Right renal cortex interstitium (tissue), 3 donors: ENCODE data around the gene POLR3GL. TPM values are rescaled to one million over a fixed set of nuclear protein-coding genes. Genes with fewer than 3 reads are reported as not detected.
"Not testable (repeated sequence)": the region's sequence is repeated elsewhere in the genome, so short reads cannot be mapped to it uniquely, and the experiment has no call there.

Source experiments
- DNase-seq, 3 donors: peaks; one replicate each; pipeline ENCODE4 v3.0.0-alpha.2; 2013; ENCODE audit warnings: low read depth in 3 of 3, low spot score in 2 of 3
- polyA plus RNA-seq, 3 donors: library from polyadenylated mRNA; unstranded; fragments of 120-200 nt; gene quantifications; one replicate each; pipeline ENCODE4 v1.2.1, GENCODE V29; 2013; ENCODE audit not compliant: insufficient read length in 3 of 3

Gene POLR3GL
- polyA plus RNA-seq: 10 to 100 TPM; 37.0 to 43.4 (median 39.5) TPM

GRCh38 chr1:145964328-145965118 is at the start of gene POLR3GL, which contains the start of gene ANKRD34A:
POLR3GL (plus strand) TSS chr1:145964690; CDS start chr1:145974866, 10,176 bp downstream.
ANKRD34A (minus strand) TSS chr1:145964575; CDS start chr1:145961759, 2,816 bp downstream.
- DNase-seq: peak; percentile 87 to 94 (median 92)

GRCh38 chr1:145916745-145917144 is 47.7 kb upstream of the POLR3GL start:
- no peak for DNase-seq

GRCh38 chr1:145917595-145917994 is 46.9 kb upstream of the POLR3GL start:
- DNase-seq: no peak

GRCh38 chr1:145918144-145918991 is 46.1 kb upstream of the POLR3GL start, which contains the start of gene PEX11B:
PEX11B (minus strand) TSS chr1:145918717; CDS start chr1:145918688, 29 bp downstream.
- DNase-seq: peak; percentile 87 to 93 (median 89)

GRCh38 chr1:145918992-145919939 is 45.2 kb upstream of the POLR3GL start:
- no peak for DNase-seq

GRCh38 chr1:145920297-145920696 is 44.2 kb upstream of the POLR3GL start:
- DNase-seq: not testable (repeated sequence)

GRCh38 chr1:145922266-145922665 is 42.2 kb upstream of the POLR3GL start:
- no peak for DNase-seq

- no peak for DNase-seq
These were observed 37.8 kb upstream of the POLR3GL start for GRCh38 chr1:145926686-145927062.

GRCh38 chr1:145927063-145927886 is 37.2 kb upstream of the POLR3GL start, which contains the start of gene RBM8A:
RBM8A (minus strand) TSS chr1:145927484; CDS start chr1:145927426, 58 bp downstream.
- DNase-seq: peak; percentile 94 to 99 (median 97)

- DNase-seq: no peak
These were observed 36.4 kb upstream of the POLR3GL start for GRCh38 chr1:145927916-145928643.

GRCh38 chr1:145932522-145933009 is 31.9 kb upstream of the POLR3GL start:
- not testable (repeated sequence) for DNase-seq

- DNase-seq: no peak
These were observed 28.8 kb upstream of the POLR3GL start for GRCh38 chr1:145935708-145936107.

- no peak for DNase-seq
These were observed 28.2 kb upstream of the POLR3GL start for GRCh38 chr1:145936247-145936646.

GRCh38 chr1:145937436-145937835 is 27.1 kb upstream of the POLR3GL start:
- DNase-seq: no peak

- DNase-seq: no peak
These were observed 22.1 kb upstream of the POLR3GL start for GRCh38 chr1:145942405-145942804.

- no peak for DNase-seq
These were observed 21.6 kb upstream of the POLR3GL start for GRCh38 chr1:145942871-145943270.

GRCh38 chr1:145944532-145944931 is 20.0 kb upstream of the POLR3GL start:
- no peak for DNase-seq

GRCh38 chr1:145946477-145946986 is 18.0 kb upstream of the POLR3GL start:
- no peak for DNase-seq
